ENCODE measurements around the gene HCN2.

- no peak for TF ChIP-seq CTCF (IDR thresholded peaks at IDR 0.05 in 8 of 11, conservative IDR thresholded peaks at IDR 0.05 in 3 of 11)
- no peak for TF ChIP-seq POLR2A (IDR thresholded peaks at IDR 0.05)
These were observed 1.6 kb downstream of the HCN2 start for GRCh38 chr19:591099-591958.
